ENCODE data around the gene LMNA.

Gene LMNA

DNA sequence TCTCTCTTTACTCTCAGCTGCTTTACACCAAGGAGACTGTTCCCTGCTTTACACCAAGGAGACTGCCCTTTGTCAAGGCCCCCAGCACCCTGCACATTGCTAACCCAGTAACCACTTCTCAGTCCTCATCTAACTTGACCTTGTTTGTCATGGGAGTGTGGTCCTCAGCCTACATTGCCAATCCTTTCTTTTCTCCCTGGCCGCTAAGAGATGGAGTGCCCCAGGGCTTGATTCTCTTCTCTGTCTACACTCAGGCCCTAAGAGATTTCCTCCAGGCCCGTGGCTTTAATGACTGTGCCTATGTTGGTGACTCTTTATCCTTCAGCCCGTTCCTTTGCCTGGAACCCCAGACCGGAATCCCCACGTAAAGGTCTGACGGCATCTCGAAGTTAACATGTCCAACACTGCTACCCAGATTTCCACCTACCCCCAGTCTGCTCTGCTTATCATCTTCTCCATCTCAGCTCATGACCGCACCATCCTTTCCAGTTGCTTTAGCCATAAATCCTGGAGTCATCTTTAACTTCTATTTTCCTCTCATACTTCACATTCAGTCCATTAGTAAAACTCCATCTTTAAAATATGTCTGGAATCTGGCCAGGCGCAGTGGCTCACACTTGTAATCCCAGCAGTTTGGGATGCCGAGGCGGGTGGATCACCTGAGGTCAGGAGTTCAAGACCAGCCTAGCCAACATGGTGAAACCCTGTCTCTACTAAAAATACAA is 29.4 kb downstream of the LMNA start:
- peak; percentile 54 for DNase-seq

DNA sequence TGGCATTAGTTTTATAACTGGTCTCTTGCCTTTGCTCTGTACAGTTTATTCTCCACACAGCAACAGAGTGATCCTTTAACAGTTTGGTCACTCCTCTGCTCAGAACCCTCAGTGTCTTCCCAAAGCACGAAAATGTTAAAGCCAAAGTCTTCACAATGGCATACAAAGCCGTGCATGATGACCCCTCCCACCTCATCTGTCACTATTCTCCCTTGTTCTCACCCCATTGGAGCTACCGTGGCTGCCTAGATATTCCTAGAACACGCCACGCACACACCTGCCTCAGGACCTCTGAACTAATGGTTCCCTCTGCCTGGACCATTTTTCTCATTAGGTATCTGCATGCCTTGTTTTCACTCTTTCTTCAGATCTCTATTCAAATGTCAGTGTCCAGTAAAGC is 30.2 kb downstream of the LMNA start:
- no peak for DNase-seq

DNA sequence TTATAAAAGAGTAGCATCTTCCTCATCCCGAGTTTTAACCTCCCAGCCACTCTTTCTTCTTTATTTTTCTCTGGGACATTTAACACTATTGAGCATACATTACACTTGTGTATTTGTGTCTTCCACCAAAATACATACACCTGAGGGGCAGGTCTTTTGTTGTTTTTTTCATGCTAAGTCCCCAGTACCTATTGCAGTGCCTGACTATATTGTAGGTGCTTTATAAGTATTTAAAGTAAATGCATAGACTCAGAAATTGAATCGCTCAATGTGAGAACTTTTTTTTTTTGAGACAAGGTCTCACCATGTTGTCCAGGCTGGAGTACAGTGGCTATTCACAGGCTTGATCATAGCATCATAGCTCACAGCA is 31.1 kb downstream of the LMNA start:
- no peak for DNase-seq

DNA sequence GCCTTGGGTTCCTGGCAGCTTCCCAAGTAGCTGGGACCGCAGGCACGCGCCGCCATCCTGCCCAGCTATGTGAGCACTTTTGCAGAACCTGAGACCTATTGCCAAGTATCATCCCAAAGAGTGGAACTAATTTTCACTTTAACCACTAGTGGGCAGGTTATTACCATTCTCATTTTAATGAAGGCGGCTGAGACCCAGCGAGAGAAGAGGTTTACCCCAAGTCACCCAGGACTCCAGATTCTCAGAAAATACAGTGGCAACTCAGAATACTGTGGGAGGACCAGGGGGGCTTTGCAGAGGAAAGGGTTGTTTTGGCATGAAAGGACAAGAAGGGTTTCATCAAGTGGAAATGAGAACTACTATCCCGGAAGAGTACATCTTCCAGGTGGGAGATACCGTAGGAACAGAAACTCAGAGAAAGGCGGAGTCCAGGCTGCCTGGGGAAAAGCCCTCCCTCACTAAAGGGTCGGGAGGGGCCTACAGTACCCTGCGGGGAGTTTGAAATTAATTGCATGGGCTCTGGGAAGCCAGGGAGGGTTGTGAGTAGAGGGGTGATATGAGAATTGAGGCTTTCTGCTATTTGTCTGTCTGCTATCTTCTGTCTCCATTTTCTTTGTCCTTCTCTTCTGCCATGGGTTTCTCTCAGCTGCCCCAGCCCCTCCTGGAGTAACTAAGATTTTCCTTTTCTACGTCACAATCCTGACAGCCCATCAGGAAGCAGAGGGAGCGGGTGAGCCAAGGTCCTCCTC is 31.7 kb downstream of the LMNA start:
- DNase-seq = peak; percentile 96

DNA sequence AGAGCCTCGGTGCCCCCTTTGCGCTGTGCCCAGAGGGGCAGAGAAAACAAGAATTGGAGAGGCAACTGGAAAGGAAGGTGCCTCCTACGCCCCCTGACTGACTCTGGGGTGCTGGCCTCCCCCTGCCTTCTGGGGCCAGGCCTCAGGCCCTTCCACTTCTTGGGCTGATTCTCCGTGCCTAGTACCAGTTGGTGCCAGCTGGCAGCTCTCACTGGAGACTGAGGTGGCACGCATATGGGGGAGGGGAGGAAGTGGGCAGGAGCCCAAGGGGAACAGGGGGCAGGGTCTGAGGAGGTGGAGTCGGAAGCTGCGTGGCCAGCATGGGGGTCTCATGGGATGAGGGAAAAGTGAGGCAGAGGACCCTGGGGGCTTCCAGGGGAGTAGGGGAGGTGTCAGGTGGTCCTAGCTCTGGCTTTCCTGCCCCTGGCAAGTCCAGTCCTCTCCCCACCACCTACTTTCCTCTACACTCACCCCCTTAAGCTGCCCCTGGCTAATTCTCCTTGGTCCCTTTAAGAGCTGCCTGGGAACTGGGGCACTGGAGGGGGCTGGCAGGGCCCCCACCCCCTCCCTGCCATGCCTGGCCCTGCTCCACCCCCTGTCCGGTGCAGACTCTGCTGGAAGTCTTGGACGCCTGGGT is 32.4 kb downstream of the LMNA start:
- DNase-seq = no peak

DNA sequence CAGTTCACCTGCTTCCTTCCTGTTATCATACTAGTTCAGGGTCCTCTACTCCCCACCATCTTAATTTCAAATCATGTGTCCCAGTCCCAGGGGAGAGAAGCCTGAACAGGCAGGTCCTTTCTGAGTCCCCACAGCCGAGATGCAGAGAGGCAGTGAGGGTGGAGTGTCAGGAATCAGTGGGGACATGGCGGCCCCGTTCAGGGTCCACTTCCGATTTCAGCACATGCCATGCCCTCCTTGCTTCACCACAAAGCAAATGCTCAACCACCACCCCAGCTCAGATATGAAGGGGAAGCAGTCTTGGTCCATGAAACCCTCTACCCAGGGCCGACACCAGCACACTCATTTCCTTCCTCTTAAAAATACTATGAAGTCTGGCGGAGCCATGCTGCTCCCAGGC is 33.7 kb downstream of the LMNA start:
- DNase-seq = no peak

DNA sequence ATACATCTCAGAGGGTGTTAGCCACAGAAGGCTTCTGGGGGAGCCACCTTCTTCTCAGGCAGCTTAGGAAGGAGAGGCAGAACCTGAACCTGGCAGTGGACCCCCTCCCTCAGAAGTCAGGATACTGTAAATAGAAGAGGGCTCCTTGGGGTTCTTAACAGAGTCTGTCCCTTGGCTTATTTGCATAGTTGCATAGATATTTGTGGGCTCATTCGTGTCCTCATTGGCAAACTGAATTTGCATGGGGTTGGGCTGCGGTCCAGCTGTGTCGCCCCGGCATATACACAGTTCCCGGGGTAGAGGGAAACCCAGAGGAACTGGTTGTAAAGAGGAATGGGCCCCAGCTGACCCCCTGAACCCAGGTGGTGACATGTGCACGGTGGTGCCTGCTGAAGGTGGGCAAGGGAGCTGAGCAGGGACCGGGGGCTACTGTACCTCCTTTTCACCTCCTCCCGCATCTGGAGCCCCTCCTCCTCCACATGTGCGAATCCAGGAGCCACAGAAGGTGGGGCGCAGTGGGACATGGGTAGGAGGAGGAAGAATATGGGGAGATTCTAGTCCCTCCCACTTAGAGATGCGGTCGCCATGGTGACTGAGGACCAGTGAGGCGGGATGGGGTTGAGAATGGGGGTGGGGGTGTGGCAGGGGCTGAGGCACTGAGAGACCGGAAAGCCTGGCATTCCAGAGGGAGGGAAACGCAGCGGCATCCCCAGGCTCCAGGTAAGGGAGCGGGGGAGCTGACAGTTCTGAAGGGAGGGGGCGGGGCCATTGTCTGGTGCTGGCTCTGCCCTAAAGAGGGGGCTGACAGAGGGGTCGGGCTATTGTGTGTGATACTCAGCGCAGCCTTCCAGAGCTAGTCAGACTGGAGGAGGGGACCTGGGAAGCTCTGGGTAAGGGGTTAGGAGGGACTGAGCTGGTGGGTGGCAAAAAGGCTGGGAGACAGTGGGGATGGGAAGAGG is 35.1 kb downstream of the LMNA start:
- DNase-seq = no peak

DNA sequence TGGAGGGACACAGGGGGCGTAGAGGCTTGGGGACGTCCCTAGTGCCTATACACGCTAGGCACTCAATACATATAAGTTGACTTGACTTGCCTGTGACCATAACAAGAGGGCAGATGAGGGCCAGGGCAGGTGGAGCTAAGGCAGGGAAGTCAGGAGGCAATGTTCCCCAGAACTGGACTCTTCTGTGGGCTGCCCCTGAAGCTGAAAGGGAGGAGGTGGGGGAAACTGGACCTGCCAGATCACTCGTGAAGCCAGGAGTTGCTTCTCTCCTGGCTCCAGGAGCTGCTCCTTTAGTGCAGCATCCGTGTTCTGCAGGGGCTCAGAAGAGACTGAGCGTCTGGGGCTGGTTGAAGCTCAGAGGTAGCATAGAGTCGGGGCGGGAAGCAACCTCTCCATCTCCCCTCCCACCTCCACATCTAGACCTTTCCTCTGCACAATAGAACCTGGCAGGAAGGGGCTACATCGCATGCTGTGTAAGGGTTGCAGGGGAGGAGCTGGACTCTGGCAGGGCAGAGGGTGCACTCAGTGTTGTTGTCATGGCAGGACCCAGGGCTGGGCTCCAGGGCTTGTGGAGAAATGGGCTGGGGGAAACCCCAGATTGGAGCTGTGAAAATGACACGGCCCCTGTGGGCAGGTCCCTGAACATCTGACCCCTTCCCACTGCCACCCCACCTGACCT is 36.0 kb downstream of the LMNA start:
- no peak for DNase-seq

DNA sequence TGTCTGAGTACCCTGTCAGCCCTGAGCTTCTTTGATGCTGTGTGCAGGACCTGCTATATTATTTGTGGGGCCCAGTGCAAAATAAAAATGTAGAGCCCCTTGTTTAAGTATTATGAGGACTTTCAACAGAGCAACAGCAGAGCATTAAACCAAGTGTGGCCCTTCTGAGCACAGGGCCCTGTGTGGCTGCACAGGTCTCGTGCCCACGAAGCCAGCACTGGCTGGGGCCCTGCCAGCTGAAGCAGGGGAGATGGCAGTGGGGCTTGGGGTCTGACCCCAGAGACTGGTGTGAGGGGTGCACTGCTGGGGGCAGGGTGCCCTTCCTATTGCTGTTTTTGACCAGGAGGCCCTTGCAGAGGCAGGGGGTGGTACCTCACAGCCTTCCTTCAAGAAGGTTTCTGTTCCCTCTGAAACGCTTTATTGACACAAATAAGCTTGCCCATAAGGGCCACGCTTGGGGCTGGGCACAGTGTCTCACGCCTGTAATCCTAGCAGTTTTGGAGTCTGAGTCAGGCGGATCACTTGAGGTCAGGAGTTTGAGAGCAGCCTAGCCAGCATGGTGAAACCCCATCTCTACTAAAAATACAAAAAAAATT is 36.7 kb downstream of the LMNA start:
- DNase-seq = no peak

DNA sequence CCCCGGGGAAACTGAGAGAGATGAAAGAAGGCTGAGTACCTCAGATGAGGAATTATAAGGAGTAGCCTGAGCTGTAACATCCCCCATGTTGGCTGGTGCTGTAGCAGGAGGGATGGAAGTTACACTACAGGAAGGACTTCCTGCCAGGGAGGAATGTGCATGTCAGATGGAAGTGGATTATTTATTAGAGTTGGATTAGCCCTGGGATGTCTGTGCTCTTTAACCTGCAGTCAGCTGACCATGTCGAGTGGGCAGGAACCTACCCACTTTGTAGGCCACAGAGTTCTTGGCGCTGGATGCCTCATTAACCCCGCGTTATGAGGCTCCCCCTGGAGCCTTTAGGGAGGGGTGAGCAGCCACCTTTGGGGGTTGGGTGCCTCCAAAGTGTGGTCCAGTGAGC is 38.1 kb downstream of the LMNA start:
- DNase-seq = no peak

DNA sequence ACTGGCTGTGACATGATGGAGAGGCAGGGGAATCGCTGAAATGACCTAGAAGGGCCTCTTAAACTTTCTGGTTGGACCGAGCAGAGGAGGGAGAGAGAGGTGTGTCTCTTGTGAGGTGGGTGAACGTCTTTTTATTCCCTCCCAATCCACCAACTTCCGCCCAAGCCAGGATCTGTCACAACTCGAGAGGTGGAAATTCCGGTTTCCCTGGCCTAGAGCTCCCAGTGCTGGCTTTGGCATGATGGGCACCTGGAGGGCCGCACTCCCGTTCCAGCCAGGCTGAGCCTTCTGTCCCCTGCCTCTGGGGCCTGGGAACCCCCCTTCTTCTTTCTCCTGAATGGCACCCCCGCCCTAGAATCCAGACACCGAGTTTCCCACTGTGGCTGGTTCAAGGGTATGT is 38.9 kb downstream of the LMNA start, which contains the start of gene SEMA4A:
Gene SEMA4A, plus strand, starts transcription at position 224 of the 400 bp plus-strand sequence. CDS start 994 bp downstream, outside the sequence.
- DNase-seq = no peak

DNA sequence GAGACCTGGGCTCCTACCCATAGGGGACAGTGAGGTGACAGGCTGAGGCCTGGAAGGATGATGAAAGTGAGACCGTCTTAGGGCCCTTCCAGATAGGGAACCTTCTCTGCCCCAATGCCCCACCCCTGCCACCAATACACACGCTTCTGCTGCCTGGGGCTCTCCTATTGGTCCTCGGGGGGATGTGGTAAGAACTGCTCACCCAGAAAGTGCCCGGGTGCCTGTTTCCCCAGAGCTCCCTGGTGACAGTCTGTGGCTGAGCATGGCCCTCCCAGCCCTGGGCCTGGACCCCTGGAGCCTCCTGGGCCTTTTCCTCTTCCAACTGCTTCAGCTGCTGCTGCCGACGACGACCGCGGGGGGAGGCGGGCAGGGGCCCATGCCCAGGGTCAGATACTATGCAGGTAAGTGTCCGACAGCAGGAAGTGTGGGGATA is 39.8 kb downstream of the LMNA start:
- no peak for DNase-seq

DNA sequence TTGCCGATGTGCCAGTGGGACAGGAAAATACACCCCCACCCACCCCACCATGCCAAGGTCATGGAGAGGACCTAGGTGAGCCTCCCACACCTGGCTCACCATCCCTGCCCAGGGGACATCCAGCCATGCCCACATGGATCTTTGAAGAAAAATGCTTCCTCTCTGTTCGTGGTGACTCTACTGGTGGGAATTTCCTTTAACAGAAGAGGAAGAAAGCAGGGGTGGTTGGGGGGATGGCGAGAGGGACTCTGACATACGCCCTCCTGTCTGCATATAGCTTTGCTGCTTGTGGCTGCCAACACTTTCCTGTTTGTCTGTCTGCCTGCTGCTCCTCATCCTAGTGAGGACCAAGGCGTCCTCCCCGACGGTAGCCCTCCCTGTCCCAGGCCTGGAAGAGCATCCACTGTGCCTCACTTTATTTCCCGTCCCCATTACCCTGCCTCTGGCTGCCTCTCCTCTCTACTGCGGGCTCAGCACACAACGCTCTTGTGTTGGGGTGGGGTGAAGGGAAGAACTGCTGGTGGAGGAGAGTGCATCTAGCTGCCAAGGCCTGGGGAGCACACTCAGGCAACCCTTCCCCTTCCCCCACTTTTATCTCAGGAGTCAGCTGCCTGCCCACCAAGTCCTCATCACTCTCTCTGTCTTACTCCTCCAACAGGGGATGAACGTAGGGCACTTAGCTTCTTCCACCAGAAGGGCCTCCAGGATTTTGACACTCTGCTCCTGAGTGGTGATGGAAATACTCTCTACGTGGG is 41.4 kb downstream of the LMNA start:
- DNase-seq = no peak

DNA sequence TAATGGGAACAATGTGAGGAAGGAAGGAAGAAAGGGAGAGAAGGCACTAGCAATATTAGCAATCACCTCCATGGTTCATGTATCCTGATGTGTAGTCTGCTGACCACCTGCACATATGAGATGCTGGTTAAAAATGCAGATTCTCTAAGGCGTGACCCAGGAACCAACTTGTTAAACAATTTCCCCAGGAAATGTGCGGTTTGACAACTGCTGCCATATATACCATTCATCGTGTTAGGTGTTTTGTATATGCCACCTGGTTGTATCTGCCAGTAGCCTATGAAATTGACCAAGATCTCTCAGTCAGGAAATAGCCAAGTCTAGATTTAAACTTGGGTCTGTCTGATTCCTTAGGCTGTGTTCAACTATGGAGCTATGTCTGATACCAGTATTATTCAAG is 43.0 kb downstream of the LMNA start:
- DNase-seq = no peak

DNA sequence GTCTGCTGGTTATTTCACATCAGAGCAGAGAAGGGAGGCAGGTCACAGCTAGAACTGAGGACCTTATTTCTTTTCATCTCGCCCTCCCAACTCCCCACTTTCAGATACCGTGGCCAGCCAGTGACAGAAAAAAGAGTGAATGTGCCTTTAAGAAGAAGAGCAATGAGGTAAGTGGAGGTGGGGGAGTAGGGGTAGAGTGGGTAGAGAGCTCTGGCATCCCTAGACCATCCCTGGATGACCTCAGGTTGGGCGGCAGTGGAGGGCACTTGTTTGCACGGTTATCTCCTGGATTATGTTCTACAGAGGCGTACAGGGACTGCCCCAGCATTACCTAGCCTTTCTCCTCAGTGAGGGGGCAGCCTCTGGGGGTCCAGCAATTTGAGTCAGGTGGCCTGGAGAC is 43.5 kb downstream of the LMNA start:
- no peak for DNase-seq

DNA sequence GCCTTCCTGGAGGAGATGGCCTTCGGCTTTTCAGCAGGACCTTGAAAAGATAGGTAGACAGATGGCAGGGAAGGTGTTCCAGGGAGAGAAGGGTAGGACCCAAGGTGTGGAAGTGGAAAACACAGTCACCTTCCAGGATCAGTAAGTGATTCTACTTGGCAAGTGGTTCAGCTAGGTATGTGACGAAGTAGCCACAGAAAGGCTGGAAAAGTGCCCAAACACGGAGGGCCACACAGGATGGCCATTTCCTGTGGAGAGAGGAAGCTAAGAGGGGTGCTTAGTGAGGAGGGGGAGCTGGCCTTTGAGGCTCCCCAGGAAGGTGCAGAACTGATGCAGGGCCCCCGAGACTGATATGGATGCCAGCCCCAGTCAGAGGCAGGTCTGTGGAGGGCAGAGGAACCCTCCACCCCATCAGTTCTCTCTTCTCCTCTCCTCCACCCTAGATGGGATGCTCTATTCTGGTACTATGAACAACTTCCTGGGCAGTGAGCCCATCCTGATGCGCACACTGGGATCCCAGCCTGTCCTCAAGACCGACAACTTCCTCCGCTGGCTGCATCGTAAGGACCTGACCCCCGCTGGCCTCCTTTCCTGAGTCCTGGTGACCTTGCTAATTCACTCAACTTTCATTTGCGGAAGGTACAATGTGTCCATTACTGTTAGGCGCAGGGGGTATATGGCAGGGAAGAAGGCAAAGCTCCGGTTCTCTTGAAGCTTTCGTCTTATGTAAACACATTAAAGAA is 45.7 kb downstream of the LMNA start:
- no peak for DNase-seq

DNA sequence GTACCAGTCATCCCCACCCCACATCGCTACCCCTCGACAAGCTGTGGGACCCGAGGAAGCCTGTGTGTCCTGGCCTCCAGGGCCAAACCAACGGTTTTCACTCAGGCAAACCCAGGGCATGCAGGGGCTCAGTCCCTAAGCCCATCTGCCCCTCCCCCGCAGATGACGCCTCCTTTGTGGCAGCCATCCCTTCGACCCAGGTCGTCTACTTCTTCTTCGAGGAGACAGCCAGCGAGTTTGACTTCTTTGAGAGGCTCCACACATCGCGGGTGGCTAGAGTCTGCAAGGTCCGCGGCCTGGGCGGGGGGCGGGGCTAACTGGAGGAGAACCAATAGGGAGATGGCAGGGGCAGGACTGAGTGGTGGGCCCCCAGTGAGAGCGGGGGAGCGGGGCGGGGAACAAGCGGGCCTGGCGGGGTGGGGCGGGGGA is 46.2 kb downstream of the LMNA start:
- peak; percentile 80 for DNase-seq

DNA sequence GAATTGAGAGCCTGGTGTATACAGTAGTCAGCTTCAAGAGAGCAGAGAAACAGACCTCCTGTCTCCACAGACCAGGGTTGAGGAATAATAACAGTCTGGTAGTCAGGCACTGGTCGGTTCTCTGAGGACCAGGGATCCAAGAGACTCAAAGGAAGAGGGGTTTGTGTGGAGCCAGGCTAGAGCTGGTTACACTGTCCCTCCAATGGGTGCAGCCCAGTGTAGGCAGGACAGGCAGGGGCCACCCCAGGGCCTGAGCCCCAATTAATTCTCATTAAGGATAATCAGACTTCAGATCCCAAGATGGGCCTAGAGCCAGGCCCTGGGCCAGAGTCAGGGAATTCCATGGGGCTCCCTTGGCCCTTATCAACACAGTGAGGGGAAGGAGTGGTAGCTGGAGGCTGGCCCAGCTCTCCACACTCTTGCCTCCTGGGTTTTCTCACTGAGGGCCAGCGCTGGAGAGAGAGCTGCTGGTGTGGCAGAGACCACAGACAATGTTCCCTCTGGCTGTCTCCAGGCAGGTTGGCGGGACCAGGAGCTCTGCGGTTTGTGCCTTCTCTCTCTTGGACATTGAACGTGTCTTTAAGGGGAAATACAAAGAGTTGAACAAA is 48.0 kb downstream of the LMNA start:
- no peak for DNase-seq

DNA sequence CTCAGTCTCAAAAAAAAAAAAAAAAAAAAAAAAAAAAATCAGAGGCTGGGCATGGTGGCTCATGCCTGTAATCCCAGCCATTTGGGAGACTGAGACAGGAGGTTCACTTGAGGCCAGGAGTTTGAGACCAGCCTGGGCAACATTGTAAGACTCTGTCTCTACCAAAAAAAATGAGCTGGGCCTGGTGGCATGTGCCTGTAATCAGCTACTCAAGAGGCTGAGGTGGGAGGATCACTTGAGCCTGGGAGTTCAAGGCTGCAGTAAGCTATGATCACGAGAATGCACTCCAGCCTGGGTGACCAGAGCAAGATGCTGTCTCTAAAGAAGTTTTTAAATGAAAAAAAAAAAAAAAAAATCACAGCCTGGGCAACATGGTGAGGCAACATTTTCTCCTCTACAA is 49.2 kb downstream of the LMNA start:
- no peak for DNase-seq
